Endothelial cell (in vitro differentiated cells): ENCODE measurements around the gene FARS2. TPM values are rescaled to one million over a fixed set of nuclear protein-coding genes. Genes with fewer than 3 reads are reported as not detected.

ENCODE experiments used
- DNase-seq: peaks from one replicate; pipeline ENCODE4 v3.0.0; 2021; ENCODE audit warnings: low spot score
- H3K27ac Mint-ChIP-seq: one replicate; pipeline ENCODE4 v1.8.0; 2021; ENCODE audit warnings: mixed read lengths, inconsistent platforms; ENCODE audit not compliant: unreplicated experiment
- H3K27me3 Mint-ChIP-seq: one replicate; pipeline ENCODE4 v1.8.0; 2021; ENCODE audit warnings: mild to moderate bottlenecking, moderate library complexity, mixed read lengths, inconsistent platforms; ENCODE audit not compliant: unreplicated experiment
- H3K36me3 Mint-ChIP-seq: one replicate; pipeline ENCODE4 v1.8.0; 2021; ENCODE audit warnings: mild to moderate bottlenecking, low read depth, mixed read lengths, inconsistent platforms; ENCODE audit not compliant: unreplicated experiment
- H3K4me1 Mint-ChIP-seq: one replicate; pipeline ENCODE4 v1.8.0; 2021; ENCODE audit warnings: mild to moderate bottlenecking, mixed read lengths, inconsistent platforms; ENCODE audit not compliant: unreplicated experiment
- H3K4me3 Mint-ChIP-seq: one replicate; pipeline ENCODE4 v1.8.0; 2021; ENCODE audit warnings: mild to moderate bottlenecking, mixed read lengths, inconsistent platforms; ENCODE audit not compliant: unreplicated experiment
- H3K9me3 Mint-ChIP-seq: one replicate; pipeline ENCODE4 v1.8.0; 2021; ENCODE audit warnings: mixed read lengths, inconsistent platforms; ENCODE audit not compliant: unreplicated experiment
- total RNA-seq: library from RNA; stranded (reverse); fragmentation: NEBNext Ultra II Directional; extraction: Animal tissue kit (Norgen Biotek cat#: 25700); gene quantifications from one replicate; pipeline ENCODE4 v1.2.1, GENCODE V29; 2021; ENCODE audit not compliant: unreplicated experiment
- TF ChIP-seq, protein P1 (sequence below): fragments of 200-600 bp; sonication (generic); IDR thresholded peaks from one replicate; pipeline ENCODE4 v1.5.0; 2021; ENCODE audit warnings: antibody characterized with exemption; ENCODE audit not compliant: unreplicated experiment

The FARS2 gene
- total RNA-seq, 1 donor from 2014 or later, result 17.8 TPM

- Mint-ChIP-seq H3K4me3 (no peak overlapping the region), H3K4me1 (peaks cover 14% of the 10 kb centered on the region), H3K27me3 (no peaks in the 10 kb centered on the region), H3K36me3 (peaks cover 18% of the 10 kb centered on the region), H3K27ac (no peak overlapping the region), H3K9me3 (peaks cover 7% of the 10 kb centered on the region)
- TF ChIP-seq, protein P1, sequence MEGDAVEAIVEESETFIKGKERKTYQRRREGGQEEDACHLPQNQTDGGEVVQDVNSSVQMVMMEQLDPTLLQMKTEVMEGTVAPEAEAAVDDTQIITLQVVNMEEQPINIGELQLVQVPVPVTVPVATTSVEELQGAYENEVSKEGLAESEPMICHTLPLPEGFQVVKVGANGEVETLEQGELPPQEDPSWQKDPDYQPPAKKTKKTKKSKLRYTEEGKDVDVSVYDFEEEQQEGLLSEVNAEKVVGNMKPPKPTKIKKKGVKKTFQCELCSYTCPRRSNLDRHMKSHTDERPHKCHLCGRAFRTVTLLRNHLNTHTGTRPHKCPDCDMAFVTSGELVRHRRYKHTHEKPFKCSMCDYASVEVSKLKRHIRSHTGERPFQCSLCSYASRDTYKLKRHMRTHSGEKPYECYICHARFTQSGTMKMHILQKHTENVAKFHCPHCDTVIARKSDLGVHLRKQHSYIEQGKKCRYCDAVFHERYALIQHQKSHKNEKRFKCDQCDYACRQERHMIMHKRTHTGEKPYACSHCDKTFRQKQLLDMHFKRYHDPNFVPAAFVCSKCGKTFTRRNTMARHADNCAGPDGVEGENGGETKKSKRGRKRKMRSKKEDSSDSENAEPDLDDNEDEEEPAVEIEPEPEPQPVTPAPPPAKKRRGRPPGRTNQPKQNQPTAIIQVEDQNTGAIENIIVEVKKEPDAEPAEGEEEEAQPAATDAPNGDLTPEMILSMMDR, result no peak
- DNase-seq, result no peak
Measured at GRCh38 chr6:5619249-5619648, 357.9 kb downstream of the FARS2 start.

DNA sequence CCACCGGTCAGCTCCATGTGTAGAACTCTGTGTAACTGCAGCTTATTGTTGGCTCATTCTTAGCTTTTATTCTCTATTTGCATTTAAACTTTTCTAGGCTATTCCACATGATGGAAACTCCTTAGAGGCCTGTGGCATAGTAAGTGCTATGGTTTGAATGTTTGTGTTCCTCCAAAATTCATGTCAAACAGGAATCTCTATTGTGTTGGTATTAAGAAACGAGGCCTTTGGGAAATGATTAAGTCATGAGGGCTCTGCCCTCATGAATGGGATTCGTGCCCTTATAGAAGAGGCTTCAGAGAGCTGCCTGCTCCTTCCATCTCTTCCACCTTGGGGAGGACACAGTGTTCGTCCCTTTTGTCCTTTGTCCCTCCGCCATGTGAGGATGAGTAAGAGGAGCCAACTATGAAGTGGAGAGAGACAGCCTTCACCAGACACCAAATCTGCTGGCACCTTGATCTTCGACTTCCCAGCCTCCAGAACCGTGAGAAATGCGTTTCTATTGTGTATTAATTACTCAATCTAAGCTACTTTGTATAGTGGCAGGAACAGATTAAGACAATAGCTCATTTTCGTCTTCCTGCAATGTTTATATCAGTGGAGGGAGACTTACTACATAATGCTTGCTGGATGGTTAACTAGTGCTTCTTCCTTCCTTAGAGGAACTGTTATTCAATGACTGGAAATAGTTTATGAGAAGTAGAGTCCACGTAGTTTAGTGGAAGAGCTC is 361.1 kb downstream of the FARS2 start:
- H3K4me1 Mint-ChIP-seq, result peaks cover 16% of the 10 kb centered on the region
- peaks cover 22% of the 10 kb centered on the region for H3K36me3 Mint-ChIP-seq
- H3K27me3 Mint-ChIP-seq, result no peaks in the 10 kb centered on the region
- H3K27ac Mint-ChIP-seq, result peak overlapping the region; percentile 58
- no peak overlapping the region for H3K4me3 Mint-ChIP-seq
- peaks cover 7% of the 10 kb centered on the region for H3K9me3 Mint-ChIP-seq
- TF ChIP-seq, protein P1, result no peak
- no peak for DNase-seq

DNA sequence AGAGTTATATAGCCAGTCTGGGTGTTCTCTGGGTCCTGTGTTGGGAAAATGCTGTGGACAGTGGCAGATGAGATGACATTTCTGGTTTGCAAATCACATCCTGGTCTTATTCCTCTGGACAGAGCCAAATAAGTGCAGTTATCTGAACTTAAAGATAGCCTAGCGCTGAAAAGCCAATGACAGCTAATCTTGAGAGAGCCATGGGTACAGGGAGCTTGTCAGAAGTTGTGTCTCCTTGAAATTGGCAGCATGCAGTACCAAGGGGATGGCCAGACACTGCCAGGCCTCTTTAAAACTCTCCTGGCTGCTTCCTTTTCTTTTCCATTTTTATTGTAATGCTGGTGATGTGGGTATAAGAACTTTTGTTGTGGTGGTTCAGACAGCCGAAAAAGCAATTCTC is 362.5 kb downstream of the FARS2 start:
- no peak overlapping the region for H3K4me3 Mint-ChIP-seq
- peaks cover 7% of the 10 kb centered on the region for H3K9me3 Mint-ChIP-seq
- no peaks in the 10 kb centered on the region for H3K27me3 Mint-ChIP-seq
- peaks cover 19% of the 10 kb centered on the region for H3K4me1 Mint-ChIP-seq
- no peak overlapping the region for H3K27ac Mint-ChIP-seq
- DNase-seq, result no peak
- peaks cover 22% of the 10 kb centered on the region for H3K36me3 Mint-ChIP-seq
- TF ChIP-seq, protein P1, result no peak

- H3K27ac Mint-ChIP-seq, result no peak overlapping the region
- peaks cover 7% of the 10 kb centered on the region for H3K9me3 Mint-ChIP-seq
- DNase-seq, result no peak
- peaks cover 19% of the 10 kb centered on the region for H3K4me1 Mint-ChIP-seq
- H3K4me3 Mint-ChIP-seq, result no peak overlapping the region
- TF ChIP-seq, protein P1, result no peak
- H3K36me3 Mint-ChIP-seq, result peaks cover 22% of the 10 kb centered on the region
- no peaks in the 10 kb centered on the region for H3K27me3 Mint-ChIP-seq
Measured at GRCh38 chr6:5624256-5624655, 362.9 kb downstream of the FARS2 start.

DNA sequence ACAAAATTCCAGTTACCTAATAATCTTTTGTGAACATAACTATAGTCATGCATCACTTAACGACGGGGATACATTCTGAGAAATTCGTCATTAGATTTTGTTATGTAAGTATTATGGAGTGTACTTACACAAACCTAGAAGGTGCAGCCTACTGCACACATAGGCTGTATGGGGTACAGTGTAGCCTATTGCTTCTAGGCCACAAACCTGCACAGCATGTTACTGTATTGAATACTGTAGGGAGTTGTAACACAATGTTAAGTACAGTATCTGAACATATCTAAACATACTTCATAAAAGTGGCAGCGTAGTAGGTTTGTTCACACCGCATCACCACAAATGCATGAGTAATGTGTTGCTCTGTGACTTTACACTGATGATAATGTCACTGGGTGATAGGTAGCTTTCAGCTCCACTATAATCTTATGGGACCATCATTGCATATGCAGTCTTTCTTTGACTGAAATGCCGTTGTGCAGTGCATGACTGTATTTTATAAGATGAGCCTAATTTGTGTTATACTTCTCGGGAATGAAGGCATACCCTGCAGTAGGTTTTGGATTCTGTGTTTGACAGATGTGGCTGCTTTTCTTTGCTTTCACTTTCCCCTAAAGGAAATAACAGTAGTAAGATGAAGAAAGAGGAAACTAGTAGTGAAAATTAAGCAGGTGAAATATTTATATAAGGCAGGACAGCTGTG is 365.6 kb downstream of the FARS2 start:
- Mint-ChIP-seq H3K36me3 (peaks cover 23% of the 10 kb centered on the region), H3K27me3 (peaks cover 2% of the 10 kb centered on the region), H3K4me1 (peaks cover 18% of the 10 kb centered on the region), H3K27ac (peak overlapping the region; percentile 28), H3K4me3 (no peak overlapping the region), H3K9me3 (peaks cover 7% of the 10 kb centered on the region)
- TF ChIP-seq, protein P1, result no peak
- no peak for DNase-seq
